MCF 10A (cell line): ENCODE results near the gene FFAR1. TPM values are rescaled to one million over a fixed set of nuclear protein-coding genes. Genes with fewer than 3 reads are reported as not detected.

Experiments
- BruUV-seq: library from RNA; stranded (reverse); fragments of 400-500 nt; replicated peaks from 2 replicates; lab custom pipeline; 2021; lab: Mats Ljungman, UMichigan
- CTCF ChIA-PET: fragments of 300-600 bp; sonication (Branson Sonifier 250); formaldehyde crosslinking; extraction: SDS; loops from one replicate; lab custom pipeline; 2021; ENCODE audit warnings: antibody characterized with exemption, inconsistent platforms; lab: Yijun Ruan, JAX
- POLR2A ChIA-PET: fragments of 300-600, 350-650 bp; sonication (Branson Sonifier 250); formaldehyde crosslinking; extraction: SDS; loops from one replicate; lab custom pipeline; 2020; ENCODE audit warnings: antibody characterized with exemption, inconsistent platforms; lab: Yijun Ruan, JAX
- DNase-seq: peaks from one replicate; pipeline ENCODE4 v3.0.0-alpha.2; 2018; ENCODE audit not compliant: unreplicated experiment
- H3K27ac Mint-ChIP-seq: one replicate; pipeline ENCODE4 v1.8.0; 2022; ENCODE audit warnings: mild to moderate bottlenecking, low read depth, mixed read lengths; ENCODE audit not compliant: unreplicated experiment
- H3K27me3 Mint-ChIP-seq: one replicate; pipeline ENCODE4 v1.8.0; 2022; ENCODE audit warnings: mixed read lengths; ENCODE audit not compliant: insufficient read depth, unreplicated experiment
- H3K36me3 Mint-ChIP-seq: one replicate; pipeline ENCODE4 v1.8.0; 2022; ENCODE audit warnings: mild to moderate bottlenecking, moderate library complexity, mixed read lengths; ENCODE audit not compliant: insufficient read depth, unreplicated experiment
- H3K4me1 Mint-ChIP-seq: one replicate; pipeline ENCODE4 v1.8.0; 2022; ENCODE audit warnings: mixed read lengths; ENCODE audit not compliant: insufficient read depth, unreplicated experiment
- H3K4me3 Mint-ChIP-seq: one replicate; pipeline ENCODE4 v1.8.0; 2022; ENCODE audit warnings: mild to moderate bottlenecking, moderate library complexity, mixed read lengths; ENCODE audit not compliant: unreplicated experiment
- H3K9me3 Mint-ChIP-seq: one replicate; pipeline ENCODE4 v1.8.0; 2022; ENCODE audit warnings: mixed read lengths; ENCODE audit not compliant: unreplicated experiment
- CTCF ChIP-seq: fragments of 200-600 bp; IDR thresholded peaks from one replicate; pipeline ENCODE4 v1.8.0; 2022; ENCODE audit warnings: antibody characterized with exemption, mild to moderate bottlenecking; ENCODE audit not compliant: unreplicated experiment
- intact Hi-C: fragments of 100-400 bp; cut with micrococcal nuclease; formaldehyde crosslinking; loops from 2 replicates; pipeline ENCODE4 v1.14.1; 2022
- total RNA-seq: library from RNA; stranded (reverse); gene quantifications from 2 replicates; pipeline ENCODE4 v1.2.3, GENCODE V29; 2022

Gene FFAR1
- total RNA-seq, 1 experiment from 2014 or later: not detected

- Mint-ChIP-seq H3K4me1 (no peaks in the 10 kb centered on the region), H3K9me3 (no peaks in the 10 kb centered on the region), H3K36me3 (no peaks in the 10 kb centered on the region), H3K27me3 (peaks cover 12% of the 10 kb centered on the region), H3K27ac (no peak overlapping the region), H3K4me3 (no peak overlapping the region)
- intact Hi-C loops: no loop called here
- TF ChIP-seq CTCF: no peak
- DNase-seq: no peak
- no TSS peak for BruUV-seq
- ChIA-PET POLR2A (no interaction called here), CTCF (no interaction called here)
Observed at GRCh38 chr19:35299523-35300338, 48.0 kb upstream of the FFAR1 start.

GRCh38 chr19:35300339-35300649 lies 47.4 kb upstream of the FFAR1 start:
- intact Hi-C loops: no loop called here

GRCh38 chr19:35301961-35302360 lies 45.7 kb upstream of the FFAR1 start:
- Mint-ChIP-seq H3K36me3 (no peaks in the 10 kb centered on the region), H3K27ac (no peak overlapping the region), H3K4me1 (no peaks in the 10 kb centered on the region), H3K9me3 (no peaks in the 10 kb centered on the region), H3K27me3 (peaks cover 12% of the 10 kb centered on the region), H3K4me3 (no peak overlapping the region)
- CTCF ChIA-PET: no interaction called here
- POLR2A ChIA-PET: interaction anchor here (0.7 to 0.8 kb wide), 2 partner anchors 11 to 32 kb away, joined by 3 read pairs; no protein-coding TSS in a partner anchor
- BruUV-seq: no TSS peak
- TF ChIP-seq CTCF: no peak
- no peak for DNase-seq
- intact Hi-C loops: no loop called here

More at GRCh38 chr19:35300339-35300649, 47.4 kb upstream of the FFAR1 start:
- Mint-ChIP-seq H3K27ac (no peak overlapping the region), H3K27me3 (peaks cover 12% of the 10 kb centered on the region), H3K4me1 (no peaks in the 10 kb centered on the region), H3K9me3 (no peaks in the 10 kb centered on the region), H3K36me3 (no peaks in the 10 kb centered on the region), H3K4me3 (no peak overlapping the region)
- CTCF ChIA-PET: no interaction called here
- BruUV-seq: no TSS peak
- POLR2A ChIA-PET: no interaction called here
- no peak for TF ChIP-seq CTCF
- no peak for DNase-seq

- ChIA-PET POLR2A (interaction anchor here (0.7 to 0.8 kb wide), 2 partner anchors 10 to 32 kb away, joined by 3 read pairs; no protein-coding TSS in a partner anchor), CTCF (no interaction called here)
- Mint-ChIP-seq H3K27me3 (peaks cover 12% of the 10 kb centered on the region), H3K27ac (no peak overlapping the region), H3K4me1 (no peaks in the 10 kb centered on the region), H3K36me3 (no peaks in the 10 kb centered on the region), H3K4me3 (no peak overlapping the region), H3K9me3 (no peaks in the 10 kb centered on the region)
- no TSS peak for BruUV-seq
- DNase-seq: no peak
- no peak for TF ChIP-seq CTCF
- intact Hi-C loops: no loop called here
Observed at GRCh38 chr19:35302446-35302845, 45.3 kb upstream of the FFAR1 start.
